Measurements from ENCODE around the gene DAB2. TPM values are rescaled to one million over a fixed set of nuclear protein-coding genes. Genes with fewer than 3 reads are reported as not detected.

DAB2 gene
- total RNA-seq, 4 donors from 2014 or later = 7.2 to 18.5 (median 16.3) TPM

GRCh38 chr5:39464088-39464487 lies 39.3 kb upstream of the DAB2 start:
- ATAC-seq = peak; percentile 67 to 86

GRCh38 chr5:39462211-39462610 lies 37.4 kb upstream of the DAB2 start:
- Histone ChIP-seq H3K36me3 (no peaks in the 10 kb centered on the region), H3K27me3 (no peaks in the 10 kb centered on the region), H3K4me1 (peaks cover 0 to 4% of the 10 kb centered on the region in 2 donors), H3K9me3 (no peaks in the 10 kb centered on the region), H3K27ac (no peak overlapping the region), H3K4me3 (no peak overlapping the region)
- TF ChIP-seq POLR2A (IDR thresholded peaks at IDR 0.05) = no peak
- TF ChIP-seq, protein P1, sequence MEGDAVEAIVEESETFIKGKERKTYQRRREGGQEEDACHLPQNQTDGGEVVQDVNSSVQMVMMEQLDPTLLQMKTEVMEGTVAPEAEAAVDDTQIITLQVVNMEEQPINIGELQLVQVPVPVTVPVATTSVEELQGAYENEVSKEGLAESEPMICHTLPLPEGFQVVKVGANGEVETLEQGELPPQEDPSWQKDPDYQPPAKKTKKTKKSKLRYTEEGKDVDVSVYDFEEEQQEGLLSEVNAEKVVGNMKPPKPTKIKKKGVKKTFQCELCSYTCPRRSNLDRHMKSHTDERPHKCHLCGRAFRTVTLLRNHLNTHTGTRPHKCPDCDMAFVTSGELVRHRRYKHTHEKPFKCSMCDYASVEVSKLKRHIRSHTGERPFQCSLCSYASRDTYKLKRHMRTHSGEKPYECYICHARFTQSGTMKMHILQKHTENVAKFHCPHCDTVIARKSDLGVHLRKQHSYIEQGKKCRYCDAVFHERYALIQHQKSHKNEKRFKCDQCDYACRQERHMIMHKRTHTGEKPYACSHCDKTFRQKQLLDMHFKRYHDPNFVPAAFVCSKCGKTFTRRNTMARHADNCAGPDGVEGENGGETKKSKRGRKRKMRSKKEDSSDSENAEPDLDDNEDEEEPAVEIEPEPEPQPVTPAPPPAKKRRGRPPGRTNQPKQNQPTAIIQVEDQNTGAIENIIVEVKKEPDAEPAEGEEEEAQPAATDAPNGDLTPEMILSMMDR (IDR thresholded peaks at IDR 0.05 in 4 of 5, conservative IDR thresholded peaks at IDR 0.05 in 1 of 5) = no peak
- intact Hi-C loops (cut with DNase I; ENCODE audit: low total_unique reads) (no loop called here), in situ Hi-C loops (cut with MboI; ENCODE audit: low sequenced_read_pairs in 4 of 4) (no loop called here)
- ATAC-seq = no peak
- DNase-seq = no peak

More at GRCh38 chr5:39464088-39464487, 39.3 kb upstream of the DAB2 start:
- Histone ChIP-seq H3K4me1 (peaks cover 0 to 4% of the 10 kb centered on the region in 2 donors), H3K27ac (no peak overlapping the region), H3K4me3 (no peak overlapping the region), H3K9me3 (no peaks in the 10 kb centered on the region), H3K36me3 (no peaks in the 10 kb centered on the region), H3K27me3 (peaks cover 0 to 4% (median 0%) of the 10 kb centered on the region in 3 donors)
- peak in 1 of 2 donors; percentile 18 for DNase-seq
- intact Hi-C loops (cut with DNase I; ENCODE audit: low total_unique reads) (no loop called here), in situ Hi-C loops (cut with MboI; ENCODE audit: low sequenced_read_pairs in 4 of 4) (no loop called here)
- TF ChIP-seq POLR2A (IDR thresholded peaks at IDR 0.05) = no peak
- TF ChIP-seq, protein P1 (IDR thresholded peaks at IDR 0.05 in 4 of 5, conservative IDR thresholded peaks at IDR 0.05 in 1 of 5) = no peak

GRCh38 chr5:39461007-39461682 lies 36.4 kb upstream of the DAB2 start:
- intact Hi-C loops (cut with DNase I; ENCODE audit: low total_unique reads) = no loop called here
- TF ChIP-seq, protein P1 (IDR thresholded peaks at IDR 0.05 in 4 of 5, conservative IDR thresholded peaks at IDR 0.05 in 1 of 5) = no peak
- TF ChIP-seq POLR2A (IDR thresholded peaks at IDR 0.05) = no peak
- Histone ChIP-seq H3K36me3 (no peaks in the 10 kb centered on the region), H3K27me3 (no peaks in the 10 kb centered on the region), H3K27ac (no peak overlapping the region), H3K9me3 (no peaks in the 10 kb centered on the region), H3K4me3 (no peak overlapping the region), H3K4me1 (peaks cover 0 to 4% of the 10 kb centered on the region in 2 donors)
- in situ Hi-C loops (cut with MboI; ENCODE audit: low sequenced_read_pairs in 4 of 4) = no loop called here
- ATAC-seq (no peak), DNase-seq (peak; percentile 12 to 33)

GRCh38 chr5:39459907-39460306 lies 35.1 kb upstream of the DAB2 start:
- DNase-seq = no peak
- no peak overlapping the region for H3K4me3 ChIP-seq
- in situ Hi-C loops (cut with MboI; ENCODE audit: low sequenced_read_pairs in 4 of 4) (no loop called here), intact Hi-C loops (cut with DNase I; ENCODE audit: low total_unique reads) (no loop called here)
- no peaks in the 10 kb centered on the region for H3K36me3 ChIP-seq
- H3K27ac ChIP-seq = no peak overlapping the region
- no peaks in the 10 kb centered on the region for H3K9me3 ChIP-seq
- ATAC-seq = no peak
- TF ChIP-seq POLR2A (IDR thresholded peaks at IDR 0.05) = no peak
- TF ChIP-seq, protein P1 (IDR thresholded peaks at IDR 0.05 in 4 of 5, conservative IDR thresholded peaks at IDR 0.05 in 1 of 5) = no peak
- H3K27me3 ChIP-seq = no peaks in the 10 kb centered on the region
- H3K4me1 ChIP-seq = no peaks in the 10 kb centered on the region

Measured in gastrocnemius medialis (tissue), 4 donors.